SK-N-SH (cell line): ENCODE data around the gene ZNF207. TPM values are rescaled to one million over a fixed set of nuclear protein-coding genes. Genes with fewer than 3 reads are reported as not detected.

ENCODE experiments used
- CTCF ChIA-PET: fragments of 300-600, 350-600 bp; formaldehyde crosslinking; extraction: SDS; loops from one replicate; lab custom pipeline; 2021; lab: Yijun Ruan, JAX
- POLR2A ChIA-PET: fragments of 350-600 bp; sonication (Branson Sonifier 250); formaldehyde crosslinking; extraction: SDS; loops from one replicate; lab custom pipeline; 2020; ENCODE audit warnings: antibody characterized with exemption, inconsistent platforms; lab: Yijun Ruan, JAX
- DNase-seq: peaks from one replicate; pipeline ENCODE4 v3.0.0; 2012
- H2AFZ ChIP-seq: fragments of 200-600 bp; sonication (generic); 2 replicates; pipeline ENCODE4 v1.8.1; 2016; ENCODE audit warnings: antibody characterized with exemption, mild to moderate bottlenecking, low read depth
- H3F3A ChIP-seq: fragments of 200-600 bp; sonication (generic); replicated peaks from 2 replicates; pipeline ENCODE3; 2016; ENCODE audit warnings: antibody characterized with exemption, mild to moderate bottlenecking; ENCODE audit not compliant: insufficient read depth
- H3K27ac ChIP-seq, 2 experiments: fragments of 200-500 bp in 1 of 2; fragments of 200-600 bp in 1 of 2; sonication (Bioruptor generic) in 1 of 2; sonication (generic), shearing (Covaris generic) in 1 of 2; 2 replicates each; pipeline versions ENCODE4 v1.5.1 to v1.6.1; 2014 to 2016; ENCODE audit warnings: low read depth in 2 of 2, inconsistent platforms in 1 of 2, low read length in 1 of 2, mild to moderate bottlenecking in 1 of 2, mixed read lengths in 1 of 2
- H3K27me3 ChIP-seq: fragments of 200-600 bp; sonication (generic), shearing (Covaris generic); 2 replicates; pipeline ENCODE4 v1.6.1; 2016; ENCODE audit warnings: mixed run types; ENCODE audit not compliant: insufficient read depth
- H3K36me3 ChIP-seq, 2 experiments: fragments of 200-500 bp in 1 of 2; fragments of 200-600 bp in 1 of 2; sonication (Bioruptor generic) in 1 of 2; sonication (generic) in 1 of 2; replicated peaks in 1 of 2; 2 replicates each; pipeline versions ENCODE3 to v1.5.1; 2014 to 2016; ENCODE audit warnings: low read length in 1 of 2, mild to moderate bottlenecking in 1 of 2; ENCODE audit not compliant: insufficient read depth in 2 of 2, control insufficient read depth in 1 of 2
- H3K4me1 ChIP-seq, 2 experiments: fragments of 200-500 bp in 1 of 2; fragments of 200-600 bp in 1 of 2; sonication (Bioruptor generic) in 1 of 2; sonication (generic), shearing (Covaris generic) in 1 of 2; 2 replicates each; pipeline versions ENCODE4 v1.5.1 to v1.6.1; 2014 to 2016; ENCODE audit warnings: low read depth in 1 of 2, low read length in 1 of 2, mixed run types in 1 of 2; ENCODE audit not compliant: insufficient read depth in 2 of 2, control insufficient read depth in 1 of 2
- H3K4me2 ChIP-seq: fragments of 200-600 bp; sonication (generic), shearing (Covaris generic); 2 replicates; pipeline ENCODE4 v1.6.1; 2017; ENCODE audit warnings: mixed run types
- H3K4me3 ChIP-seq, 2 experiments: fragments of 200-500 bp in 1 of 2; fragments of 200-600 bp in 1 of 2; sonication (Bioruptor generic) in 1 of 2; sonication (generic), shearing (Covaris generic) in 1 of 2; 2 replicates each; pipeline versions ENCODE4 v1.5.1 to v1.8.1; 2014 to 2016; ENCODE audit warnings: low read depth in 2 of 2, inconsistent platforms in 1 of 2, low read length in 1 of 2, mild to moderate bottlenecking in 1 of 2, mixed read lengths in 1 of 2, moderate library complexity in 1 of 2
- H3K79me2 ChIP-seq: fragments of 200-600 bp; sonication (generic); 2 replicates; pipeline ENCODE4 v1.8.1; 2017; ENCODE audit warnings: mild to moderate bottlenecking; ENCODE audit not compliant: insufficient read depth
- H3K9ac ChIP-seq: fragments of 200-600 bp; sonication (generic); 2 replicates; pipeline ENCODE4 v1.6.1; 2017; ENCODE audit warnings: mixed run types
- H3K9me2 ChIP-seq: fragments of 200-600 bp; sonication (generic); 2 replicates; pipeline ENCODE4 v1.6.1; 2017; ENCODE audit warnings: mixed run types
- H3K9me3 ChIP-seq: fragments of 200-600 bp; sonication (generic); 2 replicates; pipeline ENCODE4 v1.6.1; 2017; ENCODE audit warnings: mixed run types, mild to moderate bottlenecking, moderate library complexity
- H4K20me1 ChIP-seq: fragments of 200-600 bp; sonication (generic); 2 replicates; pipeline ENCODE4 v1.6.1; 2017; ENCODE audit warnings: mild to moderate bottlenecking, mixed run types; ENCODE audit not compliant: insufficient read depth
- CTCF ChIP-seq: fragments of 200-600 bp; sonication (generic); IDR thresholded peaks from 2 replicates; pipeline ENCODE4 v1.6.1; 2017; ENCODE audit warnings: antibody characterized with exemption, mild to moderate bottlenecking, moderate library complexity
- EP300 ChIP-seq, 2 experiments: IDR thresholded peaks; 2 replicates each; pipeline versions ENCODE4 v1.4.0 to v1.6.1; 2012; ENCODE audit warnings: borderline replicate concordance in 1 of 2, low read depth in 1 of 2, low read length in 1 of 2
- EZH2phosphoT487 ChIP-seq: fragments of 200-600 bp; sonication (generic); IDR thresholded peaks from 2 replicates; pipeline ENCODE4 v1.6.1; 2017; ENCODE audit warnings: low read depth, mixed run types, mild to moderate bottlenecking, antibody characterized with exemption, moderate library complexity, borderline replicate concordance
- FOSL2 ChIP-seq: IDR thresholded peaks from 2 replicates; pipeline ENCODE4 v1.4.0; 2012; ENCODE audit warnings: low read depth, mild to moderate bottlenecking, moderate library complexity, borderline replicate concordance
- FOXM1 ChIP-seq: IDR thresholded peaks from 2 replicates; pipeline ENCODE4 v1.4.0; 2012; ENCODE audit warnings: low read depth, mild to moderate bottlenecking
- IRF3 ChIP-seq: fragments of 150-350 bp; IDR thresholded peaks from 2 replicates; pipeline ENCODE4 v1.6.1; 2016; ENCODE audit warnings: mild to moderate bottlenecking, low read depth, low read length
- JUND ChIP-seq: IDR thresholded peaks from 2 replicates; pipeline ENCODE4 v1.4.0; 2012
- REST ChIP-seq: IDR thresholded peaks from 2 replicates; pipeline ENCODE4 v1.6.1; 2012; ENCODE audit warnings: mild to moderate bottlenecking, low read depth, low read length, moderate library complexity
- RFX5 ChIP-seq: IDR thresholded peaks from 2 replicates; pipeline ENCODE4 v1.6.1; 2012; ENCODE audit warnings: mild to moderate bottlenecking, improper control_type of control experiment, low read length
- TAF1 ChIP-seq: IDR thresholded peaks from 2 replicates; pipeline ENCODE4 v1.6.1; 2012; ENCODE audit warnings: low read depth, mild to moderate bottlenecking, low read length, moderate library complexity, borderline replicate concordance
- USF1 ChIP-seq: IDR thresholded peaks from 2 replicates; pipeline ENCODE4 v1.4.0; 2012; ENCODE audit warnings: low read depth, borderline replicate concordance
- USF2 ChIP-seq: fragments of 150-350 bp; IDR thresholded peaks from 2 replicates; pipeline ENCODE4 v1.6.1; 2017; ENCODE audit warnings: antibody characterized with exemption, low read length, low read depth, borderline replicate concordance
- YY1 ChIP-seq: IDR thresholded peaks from 2 replicates; pipeline ENCODE4 v1.4.0; 2012; ENCODE audit warnings: low read depth, mild to moderate bottlenecking
- WGBS: methylation state at CpG from one replicate; pipeline ENCODE4 v1.1.6; 2017; ENCODE audit warnings: low lambda C conversion rate; 5-methylcytosine and 5-hydroxymethylcytosine counted together
- polyA plus RNA-seq, 3 experiments: library from polyadenylated mRNA; depleted of rRNA; stranded (reverse); fragments of >200 nt; gene quantifications; 2 replicates each; pipeline ENCODE4 v1.2.3, GENCODE V29; 2012

Gene ZNF207
- polyA plus RNA-seq, 1 of the 3 experiments (the other 2 are of a cell fraction), result 122 TPM

- Histone ChIP-seq H3K4me2 (no peak overlapping the region), H3K4me1 (peaks cover 8 to 9% of the 10 kb centered on the region in 2 experiments; a peak in 1 of 4 replicates), H3K27me3 (no peaks in the 10 kb centered on the region), H4K20me1 (no peaks in the 10 kb centered on the region), H2AFZ (no peak overlapping the region), H3K9me3 (no peaks in the 10 kb centered on the region), H3K9ac (no peak overlapping the region), H3K27ac (no peak overlapping the region), H3K4me3 (no peak overlapping the region), H3K79me2 (no peaks in the 10 kb centered on the region), H3F3A (peaks cover 3% of the 10 kb centered on the region), H3K36me3 (no peaks in the 10 kb centered on the region), H3K9me2 (no peaks in the 10 kb centered on the region)
- DNase-seq, result no peak
- TF ChIP-seq CTCF (no peak), REST (no peak), USF2 (no peak), FOSL2 (no peak), JUND (no peak), TAF1 (no peak), EZH2phosphoT487 (no peak), USF1 (no peak), EP300 (IDR thresholded peaks at IDR 0.05; ENCODE audit: borderline replicate concordance in 1 of 2, low read depth in 1 of 2, low read length in 1 of 2) (no peak), FOXM1 (no peak), IRF3 (no peak), YY1 (no peak), RFX5 (no peak)
- ChIA-PET CTCF (interaction anchor here (2.2 to 11.5 kb wide), 2 partner anchors 67 to 119 kb away, joined by 5 to 192 read pairs; no protein-coding TSS in a partner anchor), POLR2A (no interaction called here)
- 100% methylated on average over 7 of the region's 10 CpGs for WGBS
Observed at GRCh38 chr17:32323046-32323445, 26.9 kb upstream of the ZNF207 start.
